ENCODE results near the gene KDM2A. TPM values are rescaled to one million over a fixed set of nuclear protein-coding genes. Genes with fewer than 3 reads are reported as not detected.
"Not testable (repeated sequence)": the region's sequence is repeated elsewhere in the genome, so short reads cannot be mapped to it uniquely, and the experiment has no call there.

The KDM2A gene
- total RNA-seq, 1 donor from 2014 or later, result 43.8 TPM

GRCh38 chr11:67254798-67255197 lies 135.7 kb downstream of the KDM2A start:
- Histone ChIP-seq H3K4me1 (ENCODE audit: control insufficient read depth in 3 of 3, insufficient read depth in 3 of 3, low read length in 3 of 3) (no peaks in the 10 kb centered on the region), H3K27ac (ENCODE audit: low read depth, low read length) (no peak overlapping the region), H3K9me3 (ENCODE audit: control insufficient read depth in 3 of 3, low read length in 3 of 3) (no peaks in the 10 kb centered on the region), H3K4me3 (ENCODE audit: low read length in 3 of 3) (no peak overlapping the region), H3K27me3 (ENCODE audit: control insufficient read depth in 3 of 3, insufficient read depth in 3 of 3, low read length in 3 of 3) (no peaks in the 10 kb centered on the region), H3K36me3 (ENCODE audit: control insufficient read depth in 3 of 3, insufficient read depth in 3 of 3, low read length in 3 of 3) (peaks cover 62 to 73% (median 73%) of the 10 kb centered on the region in 3 donors), H3K9ac (ENCODE audit: low read depth in 1 of 3, low read length in 3 of 3) (peak overlapping the region in 1 of 3 donors; percentile 25)

GRCh38 chr11:67255353-67255752 lies 136.3 kb downstream of the KDM2A start:
- Histone ChIP-seq H3K4me1 (ENCODE audit: control insufficient read depth in 3 of 3, insufficient read depth in 3 of 3, low read length in 3 of 3) (no peaks in the 10 kb centered on the region), H3K27me3 (ENCODE audit: control insufficient read depth in 3 of 3, insufficient read depth in 3 of 3, low read length in 3 of 3) (no peaks in the 10 kb centered on the region), H3K36me3 (ENCODE audit: control insufficient read depth in 3 of 3, insufficient read depth in 3 of 3, low read length in 3 of 3) (peaks cover 56 to 68% (median 67%) of the 10 kb centered on the region in 3 donors)

GRCh38 chr11:67255864-67256263 lies 136.8 kb downstream of the KDM2A start:
- H3K4me1 ChIP-seq (ENCODE audit: control insufficient read depth in 3 of 3, insufficient read depth in 3 of 3, low read length in 3 of 3), result no peaks in the 10 kb centered on the region
- H3K4me3 ChIP-seq (ENCODE audit: low read length in 3 of 3), result no peak overlapping the region
- H3K36me3 ChIP-seq (ENCODE audit: control insufficient read depth in 3 of 3, insufficient read depth in 3 of 3, low read length in 3 of 3), result peaks cover 51 to 62% (median 62%) of the 10 kb centered on the region in 3 donors
- no peaks in the 10 kb centered on the region for H3K27me3 ChIP-seq (ENCODE audit: control insufficient read depth in 3 of 3, insufficient read depth in 3 of 3, low read length in 3 of 3)
- H3K27ac ChIP-seq (ENCODE audit: low read depth, low read length), result no peak overlapping the region
- H3K9me3 ChIP-seq (ENCODE audit: control insufficient read depth in 3 of 3, low read length in 3 of 3), result no peaks in the 10 kb centered on the region
- H3K9ac ChIP-seq (ENCODE audit: low read depth in 1 of 3, low read length in 3 of 3), result no peak overlapping the region

More at GRCh38 chr11:67255353-67255752, 136.3 kb downstream of the KDM2A start:
- Histone ChIP-seq H3K27ac (ENCODE audit: low read depth, low read length) (no peak overlapping the region), H3K9ac (ENCODE audit: low read depth in 1 of 3, low read length in 3 of 3) (no peak overlapping the region), H3K4me3 (ENCODE audit: low read length in 3 of 3) (no peak overlapping the region), H3K9me3 (ENCODE audit: control insufficient read depth in 3 of 3, low read length in 3 of 3) (no peaks in the 10 kb centered on the region)

GRCh38 chr11:67256477-67257135 lies 137.5 kb downstream of the KDM2A start:
- Histone ChIP-seq H3K9ac (ENCODE audit: low read depth in 1 of 3, low read length in 3 of 3) (peak overlapping the region in 1 of 3 donors; percentile 28), H3K4me3 (ENCODE audit: low read length in 3 of 3) (no peak overlapping the region), H3K9me3 (ENCODE audit: control insufficient read depth in 3 of 3, low read length in 3 of 3) (no peaks in the 10 kb centered on the region), H3K27ac (ENCODE audit: low read depth, low read length) (no peak overlapping the region), H3K4me1 (ENCODE audit: control insufficient read depth in 3 of 3, insufficient read depth in 3 of 3, low read length in 3 of 3) (peaks cover 4% of the 10 kb centered on the region in 3 donors), H3K27me3 (ENCODE audit: control insufficient read depth in 3 of 3, insufficient read depth in 3 of 3, low read length in 3 of 3) (peaks cover 0 to 2% (median 0%) of the 10 kb centered on the region in 3 donors), H3K36me3 (ENCODE audit: control insufficient read depth in 3 of 3, insufficient read depth in 3 of 3, low read length in 3 of 3) (peaks cover 47 to 55% (median 55%) of the 10 kb centered on the region in 3 donors)

GRCh38 chr11:67260406-67260805 lies 141.3 kb downstream of the KDM2A start:
- Histone ChIP-seq H3K9me3 (ENCODE audit: control insufficient read depth in 3 of 3, low read length in 3 of 3) (no peaks in the 10 kb centered on the region), H3K9ac (ENCODE audit: low read depth in 1 of 3, low read length in 3 of 3) (no peak overlapping the region)

GRCh38 chr11:67260885-67261639 lies 142.0 kb downstream of the KDM2A start:
- peak overlapping the region in 1 of 3 donors; percentile 72 for H3K9ac ChIP-seq (ENCODE audit: low read depth in 1 of 3, low read length in 3 of 3)
- not testable (repeated sequence) for H3K9me3 ChIP-seq (ENCODE audit: control insufficient read depth in 3 of 3, low read length in 3 of 3); H3K27ac ChIP-seq (ENCODE audit: low read depth, low read length)

More at GRCh38 chr11:67260406-67260805, 141.3 kb downstream of the KDM2A start:
- Histone ChIP-seq H3K4me1 (ENCODE audit: control insufficient read depth in 3 of 3, insufficient read depth in 3 of 3, low read length in 3 of 3) (peaks cover 20 to 23% (median 21%) of the 10 kb centered on the region in 3 donors), H3K27me3 (ENCODE audit: control insufficient read depth in 3 of 3, insufficient read depth in 3 of 3, low read length in 3 of 3) (peaks cover 0 to 2% (median 0%) of the 10 kb centered on the region in 3 donors), H3K36me3 (ENCODE audit: control insufficient read depth in 3 of 3, insufficient read depth in 3 of 3, low read length in 3 of 3) (peaks cover 11 to 18% (median 17%) of the 10 kb centered on the region in 3 donors), H3K4me3 (ENCODE audit: low read length in 3 of 3) (no peak overlapping the region), H3K27ac (ENCODE audit: low read depth, low read length) (no peak overlapping the region)

GRCh38 chr11:67261640-67261945 lies 142.5 kb downstream of the KDM2A start:
- H3K36me3 ChIP-seq (ENCODE audit: control insufficient read depth in 3 of 3, insufficient read depth in 3 of 3, low read length in 3 of 3), result peaks cover 2 to 7% (median 7%) of the 10 kb centered on the region in 3 donors
- no peaks in the 10 kb centered on the region for H3K9me3 ChIP-seq (ENCODE audit: control insufficient read depth in 3 of 3, low read length in 3 of 3)
- H3K4me3 ChIP-seq (ENCODE audit: low read length in 3 of 3), result no peak overlapping the region
- H3K27me3 ChIP-seq (ENCODE audit: control insufficient read depth in 3 of 3, insufficient read depth in 3 of 3, low read length in 3 of 3), result peaks cover 0 to 2% (median 0%) of the 10 kb centered on the region in 3 donors
- H3K9ac ChIP-seq (ENCODE audit: low read depth in 1 of 3, low read length in 3 of 3), result no peak overlapping the region
- H3K27ac ChIP-seq (ENCODE audit: low read depth, low read length), result no peak overlapping the region
- H3K4me1 ChIP-seq (ENCODE audit: control insufficient read depth in 3 of 3, insufficient read depth in 3 of 3, low read length in 3 of 3), result peaks cover 23 to 27% (median 25%) of the 10 kb centered on the region in 3 donors

More at GRCh38 chr11:67260885-67261639, 142.0 kb downstream of the KDM2A start:
- not testable (repeated sequence) for H3K27me3 ChIP-seq (ENCODE audit: control insufficient read depth in 3 of 3, insufficient read depth in 3 of 3, low read length in 3 of 3)
- peaks cover 23 to 26% (median 25%) of the 10 kb centered on the region in 3 donors for H3K4me1 ChIP-seq (ENCODE audit: control insufficient read depth in 3 of 3, insufficient read depth in 3 of 3, low read length in 3 of 3)
- peak overlapping the region; percentile 66 to 71 (median 67) for H3K4me3 ChIP-seq (ENCODE audit: low read length in 3 of 3)
- H3K36me3 ChIP-seq (ENCODE audit: control insufficient read depth in 3 of 3, insufficient read depth in 3 of 3, low read length in 3 of 3), result peaks cover 5 to 12% (median 11%) of the 10 kb centered on the region in 3 donors

- H3K9me3 ChIP-seq (ENCODE audit: control insufficient read depth in 3 of 3, low read length in 3 of 3), result no peaks in the 10 kb centered on the region
- peaks cover 26 to 28% (median 27%) of the 10 kb centered on the region in 3 donors for H3K4me1 ChIP-seq (ENCODE audit: control insufficient read depth in 3 of 3, insufficient read depth in 3 of 3, low read length in 3 of 3)
- H3K27ac ChIP-seq (ENCODE audit: low read depth, low read length), result no peak overlapping the region
- H3K27me3 ChIP-seq (ENCODE audit: control insufficient read depth in 3 of 3, insufficient read depth in 3 of 3, low read length in 3 of 3), result peaks cover 0 to 2% (median 0%) of the 10 kb centered on the region in 3 donors
- H3K4me3 ChIP-seq (ENCODE audit: low read length in 3 of 3), result peak overlapping the region in 1 of 3 donors; percentile 49
- H3K9ac ChIP-seq (ENCODE audit: low read depth in 1 of 3, low read length in 3 of 3), result peak overlapping the region in 1 of 3 donors; percentile 57
- H3K36me3 ChIP-seq (ENCODE audit: control insufficient read depth in 3 of 3, insufficient read depth in 3 of 3, low read length in 3 of 3), result peaks cover 0 to 2% (median 2%) of the 10 kb centered on the region in 3 donors
Measured at GRCh38 chr11:67261946-67262681, 143.1 kb downstream of the KDM2A start.

- H3K9me3 ChIP-seq (ENCODE audit: control insufficient read depth in 3 of 3, low read length in 3 of 3), result no peaks in the 10 kb centered on the region
- H3K4me3 ChIP-seq (ENCODE audit: low read length in 3 of 3), result peak overlapping the region in 2 of 3 donors; percentile 49 to 52
- H3K9ac ChIP-seq (ENCODE audit: low read depth in 1 of 3, low read length in 3 of 3), result peak overlapping the region; percentile 43 to 58 (median 57)
- peaks cover 35 to 37% (median 36%) of the 10 kb centered on the region in 3 donors for H3K4me1 ChIP-seq (ENCODE audit: control insufficient read depth in 3 of 3, insufficient read depth in 3 of 3, low read length in 3 of 3)
- peak overlapping the region; percentile 10 for H3K27ac ChIP-seq (ENCODE audit: low read depth, low read length)
- peaks cover 0 to 2% (median 0%) of the 10 kb centered on the region in 3 donors for H3K36me3 ChIP-seq (ENCODE audit: control insufficient read depth in 3 of 3, insufficient read depth in 3 of 3, low read length in 3 of 3)
- peaks cover 0 to 2% (median 0%) of the 10 kb centered on the region in 3 donors for H3K27me3 ChIP-seq (ENCODE audit: control insufficient read depth in 3 of 3, insufficient read depth in 3 of 3, low read length in 3 of 3)
Measured at GRCh38 chr11:67262731-67263675, 143.9 kb downstream of the KDM2A start.

Data from skeletal muscle tissue (tissue), 4 donors.